ENCODE data around the gene CLIP4.

DNA sequence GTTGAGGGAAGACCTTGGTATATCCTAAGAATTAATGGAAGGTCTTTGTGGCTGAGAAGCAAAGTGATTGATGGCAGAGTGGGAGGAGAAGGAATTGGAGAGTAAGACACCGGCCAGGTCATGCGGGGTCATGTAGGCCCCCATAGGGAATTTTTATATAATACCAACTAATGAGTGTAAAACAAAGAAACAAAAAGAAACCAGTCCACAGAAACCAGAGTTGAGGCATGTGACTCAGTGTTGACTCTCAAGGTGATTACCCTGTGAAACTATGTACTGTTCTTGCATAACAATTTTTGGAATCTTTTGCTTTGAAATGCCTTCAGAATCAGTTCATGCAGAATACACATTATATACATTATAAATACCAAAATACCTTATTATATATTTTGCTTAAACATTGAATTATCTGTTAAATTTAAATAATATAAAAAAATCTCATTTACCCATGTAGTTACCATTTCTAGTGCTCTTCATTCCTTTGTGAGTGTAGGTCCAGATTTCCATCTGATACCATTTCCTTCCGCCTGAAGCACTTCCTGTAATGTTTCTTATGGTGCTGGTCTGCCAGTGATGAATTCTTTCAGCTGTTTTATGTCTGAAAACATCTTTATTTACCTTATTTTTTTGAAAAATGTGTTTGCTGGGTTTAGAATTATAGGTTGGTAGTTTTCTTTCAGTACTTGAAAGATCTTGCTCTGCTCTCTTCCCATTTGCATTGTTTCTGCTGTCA, 8.6 kb downstream of the CLIP4 start:
- TF ChIP-seq, protein P1, sequence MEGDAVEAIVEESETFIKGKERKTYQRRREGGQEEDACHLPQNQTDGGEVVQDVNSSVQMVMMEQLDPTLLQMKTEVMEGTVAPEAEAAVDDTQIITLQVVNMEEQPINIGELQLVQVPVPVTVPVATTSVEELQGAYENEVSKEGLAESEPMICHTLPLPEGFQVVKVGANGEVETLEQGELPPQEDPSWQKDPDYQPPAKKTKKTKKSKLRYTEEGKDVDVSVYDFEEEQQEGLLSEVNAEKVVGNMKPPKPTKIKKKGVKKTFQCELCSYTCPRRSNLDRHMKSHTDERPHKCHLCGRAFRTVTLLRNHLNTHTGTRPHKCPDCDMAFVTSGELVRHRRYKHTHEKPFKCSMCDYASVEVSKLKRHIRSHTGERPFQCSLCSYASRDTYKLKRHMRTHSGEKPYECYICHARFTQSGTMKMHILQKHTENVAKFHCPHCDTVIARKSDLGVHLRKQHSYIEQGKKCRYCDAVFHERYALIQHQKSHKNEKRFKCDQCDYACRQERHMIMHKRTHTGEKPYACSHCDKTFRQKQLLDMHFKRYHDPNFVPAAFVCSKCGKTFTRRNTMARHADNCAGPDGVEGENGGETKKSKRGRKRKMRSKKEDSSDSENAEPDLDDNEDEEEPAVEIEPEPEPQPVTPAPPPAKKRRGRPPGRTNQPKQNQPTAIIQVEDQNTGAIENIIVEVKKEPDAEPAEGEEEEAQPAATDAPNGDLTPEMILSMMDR (conservative IDR thresholded peaks at IDR 0.05; ENCODE audit: low read length), result no peak
- no peak for TF ChIP-seq EZH2phosphoT487 (IDR thresholded peaks at IDR 0.05; ENCODE audit: borderline replicate concordance, low read depth, low read length)

Measured in OCI-LY7 (cell line).